DMS 273 (cell line): Measurements from ENCODE around the gene ATF1.
A peak's percentile ranks its signal among the peaks of the same experiment; 100 is the strongest.
"Not testable (repeated sequence)": the region's sequence is repeated elsewhere in the genome, so short reads cannot be mapped to it uniquely, and the experiment has no call there.

ENCODE experiments used
- DNase-seq: peaks from one replicate; lab custom pipeline; 2025; ENCODE audit not compliant: unreplicated experiment; lab: John Stamatoyannopoulos, UW

Gene ATF1

GRCh38 chr12:50751948-50752721, 11.8 kb upstream of the ATF1 start:
- no peak for DNase-seq

GRCh38 chr12:50753232-50753769, 10.6 kb upstream of the ATF1 start:
- no peak for DNase-seq

GRCh38 chr12:50764286-50765094, 589 bp downstream of the ATF1 start:
- DNase-seq: peak; percentile 76

GRCh38 chr12:50765095-50765911, 1.4 kb downstream of the ATF1 start:
- peak; percentile 51 for DNase-seq

GRCh38 chr12:50768391-50768790, 4.5 kb downstream of the ATF1 start:
- DNase-seq: no peak

- not testable (repeated sequence) for DNase-seq
Measured at GRCh38 chr12:50768813-50769212, 4.9 kb downstream of the ATF1 start.

GRCh38 chr12:50771409-50771808, 7.5 kb downstream of the ATF1 start:
- DNase-seq: no peak

- DNase-seq: no peak
Measured at GRCh38 chr12:50772470-50772869, 8.6 kb downstream of the ATF1 start.

GRCh38 chr12:50772877-50773276, 9.0 kb downstream of the ATF1 start:
- no peak for DNase-seq

GRCh38 chr12:50775251-50775650, 11.3 kb downstream of the ATF1 start:
- DNase-seq: no peak

GRCh38 chr12:50776749-50777728, 13.1 kb downstream of the ATF1 start:
- DNase-seq: no peak

- DNase-seq: no peak
Measured at GRCh38 chr12:50778663-50779590, 15.0 kb downstream of the ATF1 start.

- no peak for DNase-seq
Measured at GRCh38 chr12:50780013-50780412, 16.1 kb downstream of the ATF1 start.

GRCh38 chr12:50784501-50784900, 20.6 kb downstream of the ATF1 start:
- no peak for DNase-seq

- no peak for DNase-seq
Measured at GRCh38 chr12:50785406-50786001, 21.6 kb downstream of the ATF1 start.

- no peak for DNase-seq
Measured at GRCh38 chr12:50786498-50787231, 22.8 kb downstream of the ATF1 start.

- DNase-seq: no peak
Measured at GRCh38 chr12:50787618-50788017, 23.7 kb downstream of the ATF1 start.

- no peak for DNase-seq
Measured at GRCh38 chr12:50788561-50788960, 24.7 kb downstream of the ATF1 start.
